ENCODE measurements around the gene LPP. TPM values are rescaled to one million over a fixed set of nuclear protein-coding genes. Genes with fewer than 3 reads are reported as not detected.

Gene LPP
- total RNA-seq, 1 donor from 2014 or later, result 109 TPM

GRCh38 chr3:188822411-188822810, 668.5 kb downstream of the LPP start:
- ATAC-seq, result no peak
- intact Hi-C loops (cut with micrococcal nuclease), result no loop called here
- no peak for DNase-seq

GRCh38 chr3:188824566-188824965, 670.6 kb downstream of the LPP start:
- DNase-seq, result no peak
- intact Hi-C loops (cut with micrococcal nuclease), result no loop called here
- no peak for ATAC-seq

- intact Hi-C loops (cut with micrococcal nuclease), result no loop called here
- ATAC-seq, result no peak
- no peak for DNase-seq
Observed at GRCh38 chr3:188825901-188826300, 671.9 kb downstream of the LPP start.

GRCh38 chr3:188826574-188826973, 672.6 kb downstream of the LPP start:
- no peak for ATAC-seq
- no peak for DNase-seq
- intact Hi-C loops (cut with micrococcal nuclease), result no loop called here

- DNase-seq, result no peak
- no peak for ATAC-seq
- intact Hi-C loops (cut with micrococcal nuclease), result no loop called here
Observed at GRCh38 chr3:188827103-188827502, 673.1 kb downstream of the LPP start.

- ATAC-seq (no peak), DNase-seq (no peak)
- intact Hi-C loops (cut with micrococcal nuclease), result no loop called here
Observed at GRCh38 chr3:188827576-188827975, 673.6 kb downstream of the LPP start.

GRCh38 chr3:188829130-188829529, 675.2 kb downstream of the LPP start:
- intact Hi-C loops (cut with micrococcal nuclease), result no loop called here
- no peak for DNase-seq
- ATAC-seq, result no peak

- DNase-seq (no peak), ATAC-seq (no peak)
- intact Hi-C loops (cut with micrococcal nuclease), result no loop called here
Observed at GRCh38 chr3:188829576-188829975, 675.6 kb downstream of the LPP start.

GRCh38 chr3:188830893-188831292, 676.9 kb downstream of the LPP start:
- ATAC-seq, result peak; percentile 32
- DNase-seq, result no peak
- intact Hi-C loops (cut with micrococcal nuclease), result no loop called here

GRCh38 chr3:188832146-188832545, 678.2 kb downstream of the LPP start:
- DNase-seq (no peak), ATAC-seq (no peak)
- intact Hi-C loops (cut with micrococcal nuclease), result no loop called here

GRCh38 chr3:188832961-188833721, 679.2 kb downstream of the LPP start:
- ATAC-seq, result peak; percentile 50
- no peak for DNase-seq
- intact Hi-C loops (cut with micrococcal nuclease), result no loop called here

- intact Hi-C loops (cut with micrococcal nuclease), result no loop called here
- no peak for ATAC-seq
Observed at GRCh38 chr3:188834349-188834748, 680.4 kb downstream of the LPP start.

GRCh38 chr3:188839187-188839695, 685.3 kb downstream of the LPP start:
- DNase-seq (no peak), ATAC-seq (no peak)
- intact Hi-C loops (cut with micrococcal nuclease), result no loop called here

More at GRCh38 chr3:188834349-188834748, 680.4 kb downstream of the LPP start:
- DNase-seq, result no peak

GRCh38 chr3:188840290-188840689, 686.3 kb downstream of the LPP start:
- no peak for DNase-seq
- intact Hi-C loops (cut with micrococcal nuclease), result no loop called here
- ATAC-seq, result no peak

- intact Hi-C loops (cut with micrococcal nuclease), result no loop called here
- ATAC-seq, result no peak
- no peak for DNase-seq
Observed at GRCh38 chr3:188841906-188842305, 687.9 kb downstream of the LPP start.

- intact Hi-C loops (cut with micrococcal nuclease), result no loop called here
- DNase-seq (no peak), ATAC-seq (no peak)
Observed at GRCh38 chr3:188842639-188843038, 688.7 kb downstream of the LPP start.

- ATAC-seq (no peak), DNase-seq (no peak)
- intact Hi-C loops (cut with micrococcal nuclease), result no loop called here
Observed at GRCh38 chr3:188844096-188844495, 690.1 kb downstream of the LPP start.

GRCh38 chr3:188845514-188845913, 691.6 kb downstream of the LPP start:
- no peak for DNase-seq
- intact Hi-C loops (cut with micrococcal nuclease), result no loop called here
- ATAC-seq, result peak; percentile 61

GRCh38 chr3:188848947-188849346, 695.0 kb downstream of the LPP start:
- intact Hi-C loops (cut with micrococcal nuclease), result no loop called here
- DNase-seq (peak; percentile 38), ATAC-seq (peak; percentile 60)

GRCh38 chr3:188853856-188854771, 700.2 kb downstream of the LPP start:
- peak; percentile 82 for ATAC-seq
- intact Hi-C loops (cut with micrococcal nuclease), result no loop called here
- DNase-seq, result no peak

Measured in left ventricle myocardium superior (tissue), 1 donor.